ENCODE results near the gene SMAD3.
A peak's percentile ranks its signal among the peaks of the same experiment; 100 is the strongest.

The SMAD3 gene

DNA sequence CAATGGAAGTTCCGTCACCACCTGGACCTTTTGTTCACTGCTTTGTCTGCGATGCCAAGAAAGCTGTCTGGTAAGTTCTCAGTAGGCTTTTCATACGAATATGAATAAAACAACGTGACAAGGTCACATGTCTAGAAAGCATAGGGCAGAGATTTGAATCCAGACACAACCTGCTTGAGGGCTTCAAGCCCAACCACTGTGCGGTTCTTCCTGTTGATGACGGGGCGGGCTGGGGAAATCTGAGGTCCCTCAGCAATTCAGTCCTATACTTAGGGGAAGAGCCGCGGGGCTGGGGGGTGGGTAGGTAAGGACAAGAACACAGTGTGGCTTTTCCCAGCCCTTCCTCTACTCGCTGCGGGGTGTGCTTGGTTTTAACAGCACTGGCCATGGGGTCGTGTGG, 32.4 kb upstream of the SMAD3 start:
- Histone ChIP-seq H3K4me3 (ENCODE audit: low read depth, low read length) (peak overlapping the region; percentile 47), H3K9me3 (ENCODE audit: severe bottlenecking) (no peaks in the 10 kb centered on the region), H3K36me3 (no peaks in the 10 kb centered on the region), H3K27me3 (ENCODE audit: insufficient read depth, low read depth, severe bottlenecking) (no peaks in the 10 kb centered on the region), H3K27ac (no peak overlapping the region)
- TF ChIP-seq CTCF (IDR thresholded peaks at IDR 0.05; ENCODE audit: low read depth, low read length): no peak
- DNase-seq: no peak

- peak; percentile 25 for DNase-seq
- Histone ChIP-seq H3K4me3 (ENCODE audit: low read depth, low read length) (peak overlapping the region; percentile 47), H3K9me3 (ENCODE audit: severe bottlenecking) (no peaks in the 10 kb centered on the region), H3K36me3 (no peaks in the 10 kb centered on the region), H3K27me3 (ENCODE audit: insufficient read depth, low read depth, severe bottlenecking) (no peaks in the 10 kb centered on the region), H3K27ac (no peak overlapping the region)
- peak; percentile 23; the same call in 1 of the 2 replicates for TF ChIP-seq CTCF (IDR thresholded peaks at IDR 0.05; ENCODE audit: low read depth, low read length)
Measured at GRCh38 chr15:67033571-67034044, 31.8 kb upstream of the SMAD3 start.

GRCh38 chr15:67035886-67036285, 29.5 kb upstream of the SMAD3 start:
- TF ChIP-seq CTCF (IDR thresholded peaks at IDR 0.05; ENCODE audit: low read depth, low read length): no peak
- Histone ChIP-seq H3K4me3 (ENCODE audit: low read depth, low read length) (no peak overlapping the region), H3K36me3 (no peaks in the 10 kb centered on the region)

GRCh38 chr15:67036775-67037555, 28.4 kb upstream of the SMAD3 start:
- Histone ChIP-seq H3K9me3 (ENCODE audit: severe bottlenecking) (no peaks in the 10 kb centered on the region), H3K4me3 (ENCODE audit: low read depth, low read length) (no peak overlapping the region), H3K36me3 (no peaks in the 10 kb centered on the region), H3K27ac (no peak overlapping the region), H3K27me3 (ENCODE audit: insufficient read depth, low read depth, severe bottlenecking) (no peaks in the 10 kb centered on the region)
- TF ChIP-seq CTCF (IDR thresholded peaks at IDR 0.05; ENCODE audit: low read depth, low read length): no peak
- DNase-seq: no peak

More at GRCh38 chr15:67035886-67036285, 29.5 kb upstream of the SMAD3 start:
- no peak for DNase-seq
- Histone ChIP-seq H3K27me3 (ENCODE audit: insufficient read depth, low read depth, severe bottlenecking) (no peaks in the 10 kb centered on the region), H3K27ac (no peak overlapping the region), H3K9me3 (ENCODE audit: severe bottlenecking) (no peaks in the 10 kb centered on the region)

DNA sequence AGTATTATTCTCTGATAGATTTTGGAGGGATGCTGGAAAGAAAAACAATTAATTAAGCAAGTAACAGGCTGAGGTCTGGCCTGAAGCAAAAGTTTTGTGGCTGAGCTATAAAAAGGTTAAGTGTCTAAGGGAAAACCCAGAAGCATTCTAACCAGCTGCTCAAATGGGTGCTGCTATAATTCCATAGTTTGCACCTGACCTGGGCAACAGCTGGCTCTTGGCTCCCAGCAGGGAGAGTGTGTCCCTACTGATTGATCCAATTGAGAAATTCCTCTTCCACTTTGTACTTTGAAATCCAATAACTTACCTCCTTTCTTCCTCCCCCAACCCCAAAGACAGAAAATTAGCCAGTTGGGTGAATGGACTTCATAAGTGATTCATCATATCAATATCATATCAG, 27.7 kb upstream of the SMAD3 start:
- TF ChIP-seq CTCF (IDR thresholded peaks at IDR 0.05; ENCODE audit: low read depth, low read length): no peak
- Histone ChIP-seq H3K27ac (no peak overlapping the region), H3K9me3 (ENCODE audit: severe bottlenecking) (no peaks in the 10 kb centered on the region), H3K27me3 (ENCODE audit: insufficient read depth, low read depth, severe bottlenecking) (no peaks in the 10 kb centered on the region), H3K36me3 (no peaks in the 10 kb centered on the region), H3K4me3 (ENCODE audit: low read depth, low read length) (no peak overlapping the region)
- no peak for DNase-seq
